Heart left ventricle (tissue), 16 donors: ENCODE data around the gene THSD4. TPM values are rescaled to one million over a fixed set of nuclear protein-coding genes. Genes with fewer than 3 reads are reported as not detected.

Source experiments
- ATAC-seq, 4 donors: fragments of 200-7000 bp; cut with Tn5 transposase; one replicate each; pipeline ENCODE4 v1.9.1; 2020 to 2022; ENCODE audit warnings: moderate library complexity in 4 of 4, mild to moderate bottlenecking in 3 of 4, moderate number of reproducible peaks in 1 of 4
- DNase-seq, 5 donors: peaks; one replicate each; pipeline ENCODE4 v3.0.0-alpha.2; 2020
- H3K27ac ChIP-seq, 12 donors: fragments of 200-600 bp; sonication (generic) in 4 of 12; one replicate each; pipeline versions ENCODE4 v1.5.0 to v1.8.0; 2016 to 2022; ENCODE audit warnings: mild to moderate bottlenecking in 2 of 12
- H3K27me3 ChIP-seq, 9 donors: fragments of 200-600 bp; sonication (generic) in 2 of 9; one replicate each; pipeline versions ENCODE4 v1.5.1 to v1.8.0; 2016 to 2022; ENCODE audit warnings: mild to moderate bottlenecking in 3 of 9
- H3K36me3 ChIP-seq, 9 donors: fragments of 200-600 bp; sonication (generic) in 2 of 9; one replicate each; pipeline versions ENCODE4 v1.5.0 to v1.8.0; 2018 to 2022; ENCODE audit warnings: mild to moderate bottlenecking in 2 of 9
- H3K4me1 ChIP-seq, 12 donors: fragments of 200-600 bp; sonication (generic) in 4 of 12; one replicate each; pipeline versions ENCODE4 v1.5.0 to v1.8.0; 2016 to 2022; ENCODE audit warnings: mild to moderate bottlenecking in 3 of 12
- H3K4me3 ChIP-seq, 12 donors: fragments of 200-600 bp; sonication (generic) in 4 of 12; one replicate each; pipeline versions ENCODE4 v1.5.0 to v1.8.0; 2017 to 2022; ENCODE audit warnings: mild to moderate bottlenecking in 9 of 12, moderate library complexity in 4 of 12
- H3K9me3 ChIP-seq, 12 donors: fragments of 200-600 bp; sonication (generic) in 4 of 12; one replicate each; pipeline versions ENCODE4 v1.5.0 to v1.8.0; 2016 to 2022; ENCODE audit warnings: mild to moderate bottlenecking in 1 of 12
- CTCF ChIP-seq, 12 donors: fragments of 200-600 bp; sonication (generic) in 4 of 12; IDR thresholded peaks; one replicate each; pipeline versions ENCODE4 v1.5.0 to v1.8.0; 2018 to 2022; ENCODE audit warnings: antibody characterized with exemption in 12 of 12, mild to moderate bottlenecking in 5 of 12
- POLR2A ChIP-seq, 2 donors: fragments of 450-650 bp; IDR thresholded peaks; one replicate each; pipeline ENCODE4 v1.6.1; 2017; ENCODE audit warnings: antibody characterized with exemption in 2 of 2, mild to moderate bottlenecking in 2 of 2, moderate library complexity in 2 of 2
- WGBS, 4 donors: extraction: QIAGEN DNeasy Blood & Tissue Kit in 2 of 4; methylation state at CpG; one replicate each; pipeline versions ENCODE4 v1.1.5 to v1.1.7; 2013 to 2018; 5-methylcytosine and 5-hydroxymethylcytosine counted together
- intact Hi-C, 10 donors: fragments of 100-400 bp; cut with DNase I; formaldehyde crosslinking; loops; one replicate each; pipeline versions ENCODE4 v1.11.1 to v1.14.2; 2022
- polyA plus RNA-seq, 2 donors: library from polyadenylated mRNA; stranded (reverse); fragments of 200-250 nt; gene quantifications; one replicate each; pipeline ENCODE4 v1.2.3, GENCODE V29; 2013
- total RNA-seq, 9 donors: library from RNA; depleted of rRNA in 2 of 9; stranded (reverse); fragments of >200 nt in 2 of 9; fragmentation: NEBNext Ultra II Directional in 3 of 9; extraction: Animal tissue kit (Norgen Biotek cat#: 25700) in 3 of 9; gene quantifications; one replicate each; pipeline versions ENCODE4 v1.1.0 to v1.2.4, GENCODE V29; 2016 to 2023
- donor health status: ischemic (EF 13 %, LVEDD 7.1; RV severe dilation, severe dysfunction).
- donor health status: healthy with polysubstance abuse.
- donor health status: DM: no; HTN: yes; CAD: no.
- donor health status: DM: no; HTN: no; CAD: no.
- donor health status: ischemic (EF 25% LVEDD 6.9; RV normal size, moderate dysfunction).
- donor health status: ischemic (EF 25% LVEDD 5.7; RV mildly dilated, moderate dysfunction).
- donor health status: healthy.
- donor health status: DM: yes; HTN: yes; CAD: no.
- donor health status: ischemic (EF 35%, LVEDD 5.7; RV mildly dilated, moderate dysfunction).
- donor health status: nonischemic (EF 11% LVEDD 7.7; RV severe dilation, severe dysfunction).
- donor health status: DM: yes; HTN: yes; CAD: no.
- donor health status: PGD.
- donor health status: ischemic (EF 29% LVEDD 5.4; RV normal size, mild dysfunction).
- donor health status: nonischemic (EF 23%, LVEDD 6.1; RV moderate dilation, normal function).

The THSD4 gene
- total and polyA plus RNA-seq, 11 donors: 32.6 to 206 (median 93.2) TPM

- intact Hi-C loops: loop anchor here in 8 of 10 donors (5.0 to 10.0 kb wide), 7 partner anchors 82 to 164 kb away; no protein-coding TSS in a partner anchor
- Histone ChIP-seq H3K4me3 (no peak overlapping the region), H3K27ac (no peak overlapping the region), H3K36me3 (no peaks in the 10 kb centered on the region), H3K9me3 (peaks cover 0 to 3% (median 0%) of the 10 kb centered on the region in 12 donors), H3K27me3 (no peaks in the 10 kb centered on the region), H3K4me1 (peaks cover 0 to 30% (median 3%) of the 10 kb centered on the region in 12 donors)
- WGBS, 4 donors: 86 to 90% (median 89%) methylated on average over 7 of the region's 7 CpGs
- DNase-seq (no peak), ATAC-seq (no peak)
- no peak for TF ChIP-seq CTCF (IDR thresholded peaks at IDR 0.05)
- no peak for TF ChIP-seq POLR2A (IDR thresholded peaks at IDR 0.05)
These were observed 455.5 kb downstream of the THSD4 start for GRCh38 chr15:71570736-71571135.

DNA sequence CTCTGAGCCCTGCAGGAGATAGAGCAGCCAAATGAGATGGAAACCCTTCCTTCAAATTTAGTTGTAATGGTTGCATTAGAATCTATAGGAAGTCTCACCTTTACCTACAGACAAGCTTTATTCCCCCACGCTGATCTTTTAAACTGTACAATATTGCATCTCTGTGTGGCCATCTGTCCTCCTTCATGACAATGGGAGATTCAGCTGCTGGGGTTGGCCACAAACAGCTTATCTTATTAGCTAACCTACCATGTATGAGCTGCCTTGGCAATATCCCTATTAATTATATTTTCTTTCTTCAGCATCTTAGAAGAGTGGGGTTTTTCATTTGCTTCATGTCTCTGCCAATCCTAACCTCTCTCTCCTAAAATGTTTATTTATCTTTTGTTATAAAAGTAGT is 456.4 kb downstream of the THSD4 start:
- TF ChIP-seq POLR2A (IDR thresholded peaks at IDR 0.05): no peak
- TF ChIP-seq CTCF (IDR thresholded peaks at IDR 0.05): no peak
- Histone ChIP-seq H3K4me3 (no peak overlapping the region), H3K4me1 (peaks cover 0 to 24% (median 0%) of the 10 kb centered on the region in 12 donors), H3K9me3 (peaks cover 0 to 3% (median 0%) of the 10 kb centered on the region in 12 donors), H3K36me3 (no peaks in the 10 kb centered on the region), H3K27ac (no peak overlapping the region), H3K27me3 (no peaks in the 10 kb centered on the region)
- WGBS, 4 donors: 92 to 100% (median 94%) methylated on average over 1 of the region's 1 CpG
- intact Hi-C loops: loop anchor here in 8 of 10 donors (5.0 to 10.0 kb wide), 7 partner anchors 81 to 163 kb away; no protein-coding TSS in a partner anchor
- DNase-seq: no peak
- ATAC-seq: no peak

DNA sequence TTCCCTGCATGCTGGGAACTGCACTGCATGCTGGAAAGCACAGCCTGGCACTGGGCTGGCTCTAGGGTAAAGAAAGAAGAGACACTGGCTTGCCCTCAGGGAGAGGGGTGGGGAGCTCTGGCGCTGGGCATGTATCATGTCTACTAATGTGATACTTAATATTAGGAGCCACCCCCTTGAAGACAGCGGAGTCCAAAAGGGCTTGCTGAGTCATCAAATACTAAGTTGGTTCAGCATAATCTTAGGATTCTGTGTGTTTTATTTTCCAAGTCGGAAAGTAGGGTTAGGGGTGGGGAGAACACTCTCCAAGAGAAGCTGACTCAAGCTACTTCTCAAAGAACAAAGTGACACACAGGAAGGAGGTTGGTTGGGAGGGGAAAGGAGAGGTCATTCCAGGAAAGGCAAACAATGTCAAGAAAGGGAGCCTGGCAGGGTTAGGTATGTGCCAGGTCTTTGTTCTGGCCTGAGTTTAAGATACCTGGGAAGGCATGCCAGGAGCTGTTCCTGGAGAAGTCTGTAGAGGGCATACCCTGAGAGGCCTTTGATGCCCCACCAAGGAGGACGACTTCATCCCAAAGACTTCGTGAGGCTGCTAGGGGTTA is 457.3 kb downstream of the THSD4 start:
- H3K27me3 ChIP-seq: no peaks in the 10 kb centered on the region
- TF ChIP-seq POLR2A (IDR thresholded peaks at IDR 0.05) (no peak), CTCF (IDR thresholded peaks at IDR 0.05) (peak in 6 of 12 donors; percentile 9 to 27 (median 18))
- H3K4me3 ChIP-seq: no peak overlapping the region
- intact Hi-C loops: loop anchor here in 8 of 10 donors (5.0 to 10.0 kb wide), 7 partner anchors 80 to 162 kb away; no protein-coding TSS in a partner anchor
- ATAC-seq (peak; percentile 35 to 81 (median 50)), DNase-seq (no peak)
- H3K4me1 ChIP-seq: peaks cover 0 to 19% (median 0%) of the 10 kb centered on the region in 12 donors
- peak overlapping the region in 1 of 12 donors; percentile 25 for H3K27ac ChIP-seq
- H3K36me3 ChIP-seq: no peaks in the 10 kb centered on the region
- peaks cover 0 to 3% (median 0%) of the 10 kb centered on the region in 12 donors for H3K9me3 ChIP-seq
- 58 to 79% (median 72%) methylated on average over 5 of the region's 5 CpGs for WGBS, 4 donors

- Histone ChIP-seq H3K9me3 (peaks cover 0 to 3% (median 0%) of the 10 kb centered on the region in 12 donors), H3K27me3 (no peaks in the 10 kb centered on the region), H3K27ac (no peak overlapping the region), H3K4me3 (no peak overlapping the region), H3K4me1 (peaks cover 0 to 19% (median 0%) of the 10 kb centered on the region in 12 donors), H3K36me3 (no peaks in the 10 kb centered on the region)
- TF ChIP-seq POLR2A (IDR thresholded peaks at IDR 0.05) (no peak), CTCF (IDR thresholded peaks at IDR 0.05) (no peak)
- ATAC-seq: no peak
- no peak for DNase-seq
- WGBS, 4 donors: 72 to 92% (median 90%) methylated on average over 2 of the region's 2 CpGs
- intact Hi-C loops: loop anchor here in 8 of 10 donors (5.0 to 10.0 kb wide), 7 partner anchors 79 to 161 kb away; no protein-coding TSS in a partner anchor
These were observed 458.3 kb downstream of the THSD4 start for GRCh38 chr15:71573599-71573998.
